Nephron (organoid): ENCODE results near the gene GABARAP.

Experiments
- H3K27ac Mint-ChIP-seq, 3 experiments: 2 replicates each; pipeline ENCODE4 v1.8.0; 2020; ENCODE audit warnings: mixed read lengths in 3 of 3, mild to moderate bottlenecking in 2 of 3, moderate library complexity in 1 of 3
- H3K27me3 Mint-ChIP-seq: 2 replicates; pipeline ENCODE4 v1.8.0; 2021; ENCODE audit warnings: low read depth, mild to moderate bottlenecking, moderate library complexity, mixed read lengths
- H3K36me3 Mint-ChIP-seq: 2 replicates; pipeline ENCODE4 v1.8.0; 2020; ENCODE audit warnings: low read depth, mixed read lengths
- H3K4me1 Mint-ChIP-seq: 2 replicates; pipeline ENCODE4 v1.8.0; 2020; ENCODE audit warnings: mixed read lengths
- H3K4me3 Mint-ChIP-seq, 3 experiments: 2 replicates each; pipeline ENCODE4 v1.8.0; 2020; ENCODE audit warnings: mild to moderate bottlenecking in 3 of 3, mixed read lengths in 3 of 3, moderate library complexity in 2 of 3
- H3K9me3 Mint-ChIP-seq: 2 replicates; pipeline ENCODE4 v1.8.0; 2020; ENCODE audit warnings: mixed read lengths
- CTCF ChIP-seq, 3 experiments: fragments of 200-600 bp; sonication (generic); IDR thresholded peaks; one replicate each; pipeline ENCODE4 v1.5.0; 2021; ENCODE audit warnings: antibody characterized with exemption in 3 of 3; ENCODE audit not compliant: unreplicated experiment in 3 of 3

The GABARAP gene

GRCh38 chr17:7228920-7229319 lies 13.3 kb downstream of the GABARAP start:
- no peak overlapping the region for H3K27ac Mint-ChIP-seq
- H3K4me1 Mint-ChIP-seq = peaks cover 19% of the 10 kb centered on the region
- H3K4me3 Mint-ChIP-seq = no peak overlapping the region
- TF ChIP-seq CTCF (IDR thresholded peaks at IDR 0.05; ENCODE audit: unreplicated experiment in 3 of 3) = no peak
- H3K27me3 Mint-ChIP-seq = no peaks in the 10 kb centered on the region
- no peaks in the 10 kb centered on the region for H3K9me3 Mint-ChIP-seq
- peaks cover 41% of the 10 kb centered on the region for H3K36me3 Mint-ChIP-seq

GRCh38 chr17:7226721-7227710 lies 15.2 kb downstream of the GABARAP start:
- peaks cover 53% of the 10 kb centered on the region for H3K36me3 Mint-ChIP-seq
- no peaks in the 10 kb centered on the region for H3K9me3 Mint-ChIP-seq
- no peak overlapping the region for H3K4me3 Mint-ChIP-seq
- no peak for TF ChIP-seq CTCF (IDR thresholded peaks at IDR 0.05; ENCODE audit: unreplicated experiment in 3 of 3)
- H3K27ac Mint-ChIP-seq = no peak overlapping the region
- H3K4me1 Mint-ChIP-seq = peaks cover 3% of the 10 kb centered on the region
- no peaks in the 10 kb centered on the region for H3K27me3 Mint-ChIP-seq

- Mint-ChIP-seq H3K36me3 (peaks cover 50% of the 10 kb centered on the region), H3K9me3 (no peaks in the 10 kb centered on the region), H3K27me3 (no peaks in the 10 kb centered on the region), H3K27ac (no peak overlapping the region), H3K4me1 (peaks cover 12% of the 10 kb centered on the region), H3K4me3 (no peak overlapping the region)
- TF ChIP-seq CTCF (IDR thresholded peaks at IDR 0.05; ENCODE audit: unreplicated experiment in 3 of 3) = no peak
These were observed 16.4 kb downstream of the GABARAP start for GRCh38 chr17:7225711-7226331.

- no peaks in the 10 kb centered on the region for H3K27me3 Mint-ChIP-seq
- H3K4me1 Mint-ChIP-seq = peaks cover 20% of the 10 kb centered on the region
- H3K9me3 Mint-ChIP-seq = no peaks in the 10 kb centered on the region
These were observed 17.6 kb downstream of the GABARAP start for GRCh38 chr17:7224661-7225111.

GRCh38 chr17:7224110-7224509 lies 18.1 kb downstream of the GABARAP start:
- H3K4me3 Mint-ChIP-seq = no peak overlapping the region
- no peaks in the 10 kb centered on the region for H3K27me3 Mint-ChIP-seq
- H3K27ac Mint-ChIP-seq = no peak overlapping the region
- no peak for TF ChIP-seq CTCF (IDR thresholded peaks at IDR 0.05; ENCODE audit: unreplicated experiment in 3 of 3)
- H3K36me3 Mint-ChIP-seq = peaks cover 36% of the 10 kb centered on the region
- H3K9me3 Mint-ChIP-seq = no peaks in the 10 kb centered on the region
- H3K4me1 Mint-ChIP-seq = peaks cover 26% of the 10 kb centered on the region

More at GRCh38 chr17:7224661-7225111, 17.6 kb downstream of the GABARAP start:
- H3K27ac Mint-ChIP-seq = no peak overlapping the region
- no peak for TF ChIP-seq CTCF (IDR thresholded peaks at IDR 0.05; ENCODE audit: unreplicated experiment in 3 of 3)
- no peak overlapping the region for H3K4me3 Mint-ChIP-seq
- peaks cover 41% of the 10 kb centered on the region for H3K36me3 Mint-ChIP-seq
